HG02623 (cell line): ENCODE data around the gene RAB7A.

Experiments
- ATAC-seq: cut with Tn5 transposase; IDR thresholded peaks from one replicate; pipeline ENCODE4 v1.9.1; 2021; ENCODE audit warnings: moderate library complexity; ENCODE audit not compliant: unreplicated experiment

RAB7A gene

GRCh38 chr3:128847666-128848370 is 121.8 kb downstream of the RAB7A start:
- ATAC-seq = no peak

DNA sequence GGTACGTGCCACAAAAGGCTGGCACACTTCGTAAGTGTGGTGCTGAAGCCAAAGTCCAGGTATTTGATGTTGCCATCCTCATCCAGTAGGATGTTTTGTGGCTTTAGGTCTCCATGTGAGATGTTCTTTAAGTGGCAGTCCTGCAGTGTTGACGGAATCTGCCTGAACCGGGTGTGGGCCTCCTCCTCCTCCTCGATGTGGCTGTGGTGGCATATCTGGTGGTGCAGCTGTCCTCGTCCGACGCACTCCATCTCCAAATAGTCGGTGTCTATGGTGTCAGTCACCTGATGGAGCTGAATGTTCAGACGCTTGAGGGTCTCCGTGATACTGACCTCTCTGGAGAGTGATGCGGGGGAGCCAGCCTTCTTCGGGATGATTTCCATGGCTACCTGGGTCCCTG is 123.0 kb downstream of the RAB7A start:
- no peak for ATAC-seq

DNA sequence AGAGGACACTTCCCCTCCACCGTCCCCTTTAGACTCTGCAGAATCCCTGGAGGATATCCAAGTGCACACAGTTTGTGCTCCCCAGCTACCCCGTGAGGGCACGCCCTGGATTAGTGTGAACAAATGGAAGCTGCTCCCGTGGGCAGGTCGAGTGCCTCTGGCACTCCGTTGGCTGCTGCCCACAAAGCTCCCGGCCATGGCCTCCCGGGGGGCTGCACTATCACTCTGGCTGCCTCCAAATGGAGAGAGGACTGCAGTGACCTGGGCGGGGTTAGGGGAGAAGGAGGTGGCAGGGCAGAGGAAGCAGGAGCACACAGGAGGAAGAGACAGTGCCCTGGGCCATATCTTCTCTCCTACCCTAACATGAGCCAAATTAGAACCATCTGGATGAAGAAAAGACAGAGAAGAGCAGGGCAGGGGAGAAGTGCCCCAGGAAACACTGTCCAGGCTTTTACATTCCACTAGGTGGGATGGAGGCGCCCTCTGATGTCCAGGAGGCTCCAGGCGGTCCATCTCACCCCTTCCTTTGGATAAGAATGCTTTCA is 124.0 kb downstream of the RAB7A start:
- no peak for ATAC-seq

- ATAC-seq = no peak
Observed at GRCh38 chr3:128850544-128850943, 124.6 kb downstream of the RAB7A start.

- ATAC-seq = no peak
Observed at GRCh38 chr3:128851601-128852000, 125.6 kb downstream of the RAB7A start.

DNA sequence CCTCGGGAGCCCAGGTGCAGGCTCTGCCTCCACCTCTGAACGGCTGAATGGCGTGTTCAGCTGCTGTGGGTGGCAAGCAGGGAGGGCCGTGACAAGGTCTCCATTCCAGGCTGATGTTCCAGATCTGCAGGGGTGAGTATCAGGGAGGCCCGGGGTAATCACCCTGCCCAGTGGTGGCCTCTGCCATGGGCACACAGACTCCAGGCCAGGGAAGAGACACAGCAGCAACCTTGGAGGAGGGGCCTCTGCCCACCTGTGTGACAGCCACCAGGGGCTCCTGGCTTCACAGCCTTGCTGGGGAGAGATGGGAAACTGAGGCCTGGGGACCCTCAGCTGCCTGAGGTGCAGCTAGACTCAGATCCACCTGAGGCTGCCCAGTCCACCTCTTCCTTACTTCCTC is 127.8 kb downstream of the RAB7A start:
- no peak for ATAC-seq

DNA sequence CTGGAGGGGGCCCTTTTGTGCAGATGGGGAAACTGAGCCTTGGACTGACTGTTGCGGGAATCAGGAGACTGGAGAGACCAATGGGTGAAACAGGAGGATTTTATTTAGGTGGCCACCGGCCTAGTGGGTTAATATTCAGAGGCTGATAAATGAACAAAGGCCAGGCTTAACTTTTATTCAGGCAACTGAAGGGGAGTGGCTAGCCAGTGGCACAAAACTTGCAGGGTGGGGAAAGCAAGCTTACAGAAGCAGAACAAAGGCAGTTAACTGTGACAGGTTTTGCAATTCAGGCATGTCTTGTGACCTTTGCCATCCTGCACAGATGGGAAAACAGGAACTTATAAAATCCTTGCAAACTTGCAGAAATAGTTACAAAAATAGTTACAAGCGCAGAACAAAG is 128.5 kb downstream of the RAB7A start:
- no peak for ATAC-seq

- no peak for ATAC-seq
Observed at GRCh38 chr3:128855569-128855968, 129.6 kb downstream of the RAB7A start.

DNA sequence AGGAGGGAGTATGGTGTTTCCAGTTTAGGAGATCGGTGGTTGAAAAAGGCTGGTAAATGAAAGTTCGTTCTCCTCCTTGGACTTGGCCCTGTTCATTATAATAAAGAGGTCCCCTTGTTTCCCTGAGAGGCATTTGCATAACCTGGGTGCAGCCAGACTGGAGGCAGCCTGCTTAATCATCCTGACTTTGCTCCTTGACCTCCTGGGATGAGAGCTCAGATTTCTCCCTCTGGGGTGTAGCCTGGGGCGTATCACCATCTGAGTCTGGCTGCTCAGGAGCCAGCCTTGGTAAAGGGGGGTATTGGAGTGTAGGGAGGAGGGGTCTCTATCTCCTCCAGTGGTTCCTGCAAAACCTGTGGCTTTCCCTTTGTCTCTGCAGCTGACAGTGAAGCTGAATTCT is 132.2 kb downstream of the RAB7A start:
- no peak for ATAC-seq

- ATAC-seq = no peak
Observed at GRCh38 chr3:128859630-128860029, 133.6 kb downstream of the RAB7A start.

GRCh38 chr3:128861491-128861890 is 135.5 kb downstream of the RAB7A start:
- ATAC-seq = no peak

DNA sequence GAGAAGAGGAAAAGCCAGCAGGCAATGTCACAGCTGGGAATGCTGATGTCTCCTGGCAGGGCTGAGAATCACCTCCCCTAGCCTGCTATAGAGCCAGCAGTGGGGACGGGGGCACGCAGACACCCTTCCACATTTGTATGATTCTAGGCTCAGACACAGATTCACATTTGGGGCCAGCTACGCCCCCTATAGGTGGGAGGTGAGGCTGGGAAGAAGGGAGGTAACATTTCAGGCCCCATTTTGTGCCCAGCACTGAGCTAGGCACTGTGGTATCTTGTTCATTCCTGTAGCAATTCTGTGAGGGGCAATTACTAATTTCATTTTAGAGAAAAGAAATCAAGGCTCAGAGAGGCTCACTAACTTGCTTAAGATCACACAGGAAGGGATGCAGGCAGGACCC is 137.6 kb downstream of the RAB7A start:
- no peak for ATAC-seq
